Measurements from ENCODE around the gene LPO.

Gene LPO

DNA sequence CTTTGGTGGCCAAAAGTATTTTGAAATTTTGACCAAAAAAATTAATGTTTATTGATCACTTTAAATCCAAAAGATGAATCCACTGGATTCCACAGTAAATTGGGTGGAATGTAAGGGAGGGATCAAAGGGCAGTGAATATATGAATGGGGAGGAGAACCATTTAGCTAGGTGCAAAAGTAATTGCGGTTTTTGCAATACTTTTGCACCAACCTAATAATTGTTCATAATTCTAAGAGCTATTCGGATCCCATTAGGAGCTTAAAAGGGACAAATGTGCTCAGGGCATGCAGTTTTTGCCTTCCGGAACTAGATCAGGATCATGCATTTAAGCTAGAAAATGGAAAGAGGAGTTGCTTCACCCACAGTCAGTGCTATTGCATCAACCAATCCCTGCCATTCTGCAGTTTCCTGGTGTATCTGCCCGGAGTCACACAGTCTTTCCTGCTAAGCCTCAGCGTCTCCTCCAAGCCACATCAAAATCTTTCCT is at the start of gene LPO:
Gene LPO, plus strand, starts transcription at position 438 of the 488 bp plus-strand sequence. CDS start 4,396 bp downstream, outside the sequence.
- Mint-ChIP-seq H3K4me1 (no peaks in the 10 kb centered on the region), H3K9me3 (no peaks in the 10 kb centered on the region), H3K36me3 (ENCODE audit: low read depth) (no peaks in the 10 kb centered on the region), H3K4me3 (no peak within 1 kb of the TSS), H3K27me3 (ENCODE audit: low read depth) (peaks cover 86% of the 10 kb centered on the region), H3K27ac (no peak within 1 kb of the TSS)
- TF ChIP-seq, protein P1, sequence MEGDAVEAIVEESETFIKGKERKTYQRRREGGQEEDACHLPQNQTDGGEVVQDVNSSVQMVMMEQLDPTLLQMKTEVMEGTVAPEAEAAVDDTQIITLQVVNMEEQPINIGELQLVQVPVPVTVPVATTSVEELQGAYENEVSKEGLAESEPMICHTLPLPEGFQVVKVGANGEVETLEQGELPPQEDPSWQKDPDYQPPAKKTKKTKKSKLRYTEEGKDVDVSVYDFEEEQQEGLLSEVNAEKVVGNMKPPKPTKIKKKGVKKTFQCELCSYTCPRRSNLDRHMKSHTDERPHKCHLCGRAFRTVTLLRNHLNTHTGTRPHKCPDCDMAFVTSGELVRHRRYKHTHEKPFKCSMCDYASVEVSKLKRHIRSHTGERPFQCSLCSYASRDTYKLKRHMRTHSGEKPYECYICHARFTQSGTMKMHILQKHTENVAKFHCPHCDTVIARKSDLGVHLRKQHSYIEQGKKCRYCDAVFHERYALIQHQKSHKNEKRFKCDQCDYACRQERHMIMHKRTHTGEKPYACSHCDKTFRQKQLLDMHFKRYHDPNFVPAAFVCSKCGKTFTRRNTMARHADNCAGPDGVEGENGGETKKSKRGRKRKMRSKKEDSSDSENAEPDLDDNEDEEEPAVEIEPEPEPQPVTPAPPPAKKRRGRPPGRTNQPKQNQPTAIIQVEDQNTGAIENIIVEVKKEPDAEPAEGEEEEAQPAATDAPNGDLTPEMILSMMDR (IDR thresholded peaks at IDR 0.05; ENCODE audit: unreplicated experiment in 3 of 3): no peak

DNA sequence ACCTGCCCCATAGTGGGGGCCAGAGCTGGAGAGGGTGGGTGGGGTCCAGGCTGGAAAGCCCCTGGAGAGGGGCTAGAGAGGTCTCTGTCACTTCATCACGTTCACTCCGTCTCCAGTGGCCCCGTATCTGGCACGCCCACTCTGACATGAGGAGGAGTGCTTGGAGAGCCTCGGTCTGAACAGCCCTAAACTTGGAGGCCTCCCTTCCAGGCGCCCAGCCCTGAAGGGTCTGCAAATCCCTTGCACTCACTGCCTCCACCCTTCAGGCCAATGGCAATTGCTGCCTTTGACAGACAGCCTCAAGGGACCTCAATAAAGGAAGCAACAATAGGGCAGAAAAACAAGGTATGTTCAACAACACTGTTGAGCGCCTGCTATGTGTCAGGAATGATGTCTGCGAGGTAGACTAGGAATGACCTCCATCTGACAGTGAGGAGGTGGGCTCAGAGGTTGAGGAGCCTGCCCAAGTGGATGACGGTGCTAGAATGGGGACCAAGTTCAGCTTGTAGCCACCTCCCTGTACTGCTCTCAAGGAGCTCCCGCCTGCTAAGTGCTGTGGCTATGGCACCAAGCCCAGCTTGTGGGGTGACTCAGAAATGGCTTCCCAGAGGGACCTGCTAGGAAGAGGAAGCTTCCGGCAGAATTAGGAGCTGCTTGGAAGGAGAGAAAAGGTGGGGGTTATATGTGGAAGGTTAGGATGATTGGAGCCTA is 48.8 kb upstream of the LPO start:
- H3K27ac Mint-ChIP-seq: no peak overlapping the region
- no peak overlapping the region for H3K4me3 Mint-ChIP-seq
- no peaks in the 10 kb centered on the region for H3K36me3 Mint-ChIP-seq (ENCODE audit: low read depth)
- H3K9me3 Mint-ChIP-seq: no peaks in the 10 kb centered on the region
- no peaks in the 10 kb centered on the region for H3K4me1 Mint-ChIP-seq
- H3K27me3 Mint-ChIP-seq (ENCODE audit: low read depth): peaks cover 51% of the 10 kb centered on the region
- TF ChIP-seq, protein P1 (IDR thresholded peaks at IDR 0.05; ENCODE audit: unreplicated experiment in 3 of 3): no peak

DNA sequence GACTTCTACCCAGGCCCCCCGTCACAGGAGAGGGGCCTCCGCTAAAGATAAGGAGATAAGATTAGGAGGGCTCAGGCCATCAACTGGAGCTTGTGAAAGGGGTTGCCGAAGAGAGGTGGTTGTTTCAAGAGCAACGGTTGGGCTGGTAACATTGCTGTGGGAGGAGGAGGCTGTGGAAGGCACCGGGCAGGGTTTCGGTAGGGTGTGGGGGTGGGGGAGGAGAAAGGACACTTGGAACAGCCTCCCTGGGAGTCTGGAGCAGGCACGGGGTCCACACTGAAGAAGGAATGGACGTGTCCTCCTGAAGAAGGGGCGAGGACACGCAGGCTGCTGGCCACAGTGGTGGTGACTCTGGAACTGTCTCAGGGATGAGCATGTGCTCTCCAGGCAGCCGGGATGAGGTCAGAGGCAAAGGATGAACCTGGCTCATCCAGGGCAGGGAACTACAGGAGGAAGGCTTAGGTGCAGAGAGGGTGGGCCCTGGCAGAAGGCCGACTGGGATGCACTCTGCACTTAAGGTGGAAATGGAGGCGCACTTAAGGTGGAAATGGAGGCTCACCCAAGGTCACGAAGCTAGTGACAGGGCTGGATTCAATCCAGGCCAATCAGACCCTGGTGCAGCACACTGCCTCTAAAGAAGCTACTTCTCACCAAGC is 47.0 kb upstream of the LPO start:
- no peaks in the 10 kb centered on the region for H3K9me3 Mint-ChIP-seq
- peaks cover 51% of the 10 kb centered on the region for H3K27me3 Mint-ChIP-seq (ENCODE audit: low read depth)
- H3K27ac Mint-ChIP-seq: no peak overlapping the region
- no peaks in the 10 kb centered on the region for H3K4me1 Mint-ChIP-seq
- TF ChIP-seq, protein P1 (IDR thresholded peaks at IDR 0.05; ENCODE audit: unreplicated experiment in 3 of 3): no peak
- H3K4me3 Mint-ChIP-seq: no peak overlapping the region
- H3K36me3 Mint-ChIP-seq (ENCODE audit: low read depth): no peaks in the 10 kb centered on the region

DNA sequence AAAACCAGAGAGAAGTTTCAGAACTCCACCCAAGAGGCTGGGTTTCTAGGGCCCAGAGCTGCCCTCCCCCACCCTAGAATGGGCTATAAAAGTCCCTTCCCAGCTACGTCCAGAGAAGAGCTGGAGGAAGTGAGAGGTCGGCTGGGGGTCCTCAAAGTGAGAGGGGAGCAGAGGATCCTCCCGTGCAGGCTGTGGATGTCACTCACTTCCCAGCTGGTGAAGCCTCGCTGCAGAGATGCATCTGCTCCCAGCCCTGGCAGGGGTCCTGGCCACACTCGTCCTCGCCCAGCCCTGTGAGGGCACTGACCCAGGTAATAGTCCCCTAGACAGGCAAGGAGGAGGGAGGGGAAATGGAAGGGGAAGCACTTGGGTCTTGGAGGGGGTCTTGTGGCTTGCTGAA is 45.8 kb upstream of the LPO start, which contains the start of gene EPX:
Gene EPX, plus strand, starts transcription at position 115 of the 400 bp plus-strand sequence. Its CDS starts 121 bp downstream, at position 236.
- Mint-ChIP-seq H3K9me3 (no peaks in the 10 kb centered on the region), H3K27ac (no peak within 1 kb of the TSS)
- TF ChIP-seq, protein P1 (IDR thresholded peaks at IDR 0.05; ENCODE audit: unreplicated experiment in 3 of 3): no peak

DNA sequence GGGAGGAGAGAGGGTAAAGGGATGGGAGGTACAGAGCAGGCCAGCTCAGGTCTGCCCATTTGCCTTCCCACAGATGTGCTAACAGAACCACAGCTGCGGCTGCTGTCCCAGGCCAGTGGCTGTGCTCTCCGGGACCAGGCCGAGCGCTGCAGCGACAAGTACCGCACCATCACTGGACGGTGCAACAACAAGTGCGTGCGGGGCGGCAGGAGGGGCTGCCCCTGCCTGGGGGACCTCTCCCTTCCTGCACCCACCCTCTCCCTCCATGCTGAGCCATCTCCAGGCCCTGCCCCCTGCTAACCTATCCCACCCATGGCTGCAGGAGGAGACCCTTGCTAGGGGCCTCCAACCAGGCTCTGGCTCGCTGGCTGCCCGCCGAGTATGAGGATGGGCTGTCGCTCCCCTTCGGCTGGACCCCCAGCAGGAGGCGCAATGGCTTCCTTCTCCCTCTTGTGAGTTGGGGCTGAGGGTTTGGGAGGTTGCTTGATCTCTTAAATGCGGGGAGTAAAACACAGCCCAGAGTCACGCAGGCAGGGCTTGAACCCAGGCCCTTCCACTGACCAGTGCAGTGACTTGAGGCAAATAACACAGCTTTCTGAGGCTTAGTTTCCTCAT is 44.6 kb upstream of the LPO start:
- Mint-ChIP-seq H3K4me1 (no peaks in the 10 kb centered on the region), H3K4me3 (no peak overlapping the region), H3K27ac (no peak overlapping the region), H3K27me3 (ENCODE audit: low read depth) (peaks cover 45% of the 10 kb centered on the region), H3K36me3 (ENCODE audit: low read depth) (no peaks in the 10 kb centered on the region), H3K9me3 (no peaks in the 10 kb centered on the region)
- TF ChIP-seq, protein P1 (IDR thresholded peaks at IDR 0.05; ENCODE audit: unreplicated experiment in 3 of 3): no peak

More for the DNA sequence above, 45.8 kb upstream of the LPO start, which contains the start of gene EPX:
- no peak within 1 kb of the TSS for H3K4me3 Mint-ChIP-seq
- peaks cover 45% of the 10 kb centered on the region for H3K27me3 Mint-ChIP-seq (ENCODE audit: low read depth)
- no peaks in the 10 kb centered on the region for H3K36me3 Mint-ChIP-seq (ENCODE audit: low read depth)
- H3K4me1 Mint-ChIP-seq: no peaks in the 10 kb centered on the region

Data from nephron (organoid).